GM21447 (cell line): ENCODE results near the gene NFATC1.

ENCODE experiments used
- ATAC-seq: cut with Tn5 transposase; IDR thresholded peaks from one replicate; pipeline ENCODE4 v1.9.1; 2021; ENCODE audit not compliant: unreplicated experiment

The NFATC1 gene

GRCh38 chr18:79546781-79547272 is 151.1 kb downstream of the NFATC1 start:
- ATAC-seq, result no peak

- no peak for ATAC-seq
Observed at GRCh38 chr18:79547413-79548076, 151.8 kb downstream of the NFATC1 start.

- no peak for ATAC-seq
Observed at GRCh38 chr18:79548077-79548450, 152.3 kb downstream of the NFATC1 start.

- no peak for ATAC-seq
Observed at GRCh38 chr18:79548621-79548985, 152.9 kb downstream of the NFATC1 start.

GRCh38 chr18:79548986-79549637 is 153.4 kb downstream of the NFATC1 start:
- no peak for ATAC-seq

- ATAC-seq, result no peak
Observed at GRCh38 chr18:79549638-79550000, 153.9 kb downstream of the NFATC1 start.

GRCh38 chr18:79552140-79552631 is 156.5 kb downstream of the NFATC1 start:
- ATAC-seq, result no peak

- ATAC-seq, result no peak
Observed at GRCh38 chr18:79552696-79553095, 157.0 kb downstream of the NFATC1 start.

GRCh38 chr18:79553154-79553553 is 157.4 kb downstream of the NFATC1 start:
- ATAC-seq, result no peak

- no peak for ATAC-seq
Observed at GRCh38 chr18:79553696-79554095, 158.0 kb downstream of the NFATC1 start.

- no peak for ATAC-seq
Observed at GRCh38 chr18:79554321-79554720, 158.6 kb downstream of the NFATC1 start.

GRCh38 chr18:79554945-79555645 is 159.4 kb downstream of the NFATC1 start:
- ATAC-seq, result no peak

GRCh38 chr18:79555885-79556284 is 160.2 kb downstream of the NFATC1 start:
- no peak for ATAC-seq

- ATAC-seq, result no peak
Observed at GRCh38 chr18:79556829-79557585, 161.3 kb downstream of the NFATC1 start.

- no peak for ATAC-seq
Observed at GRCh38 chr18:79558196-79558932, 162.6 kb downstream of the NFATC1 start.

GRCh38 chr18:79558933-79559416 is 163.2 kb downstream of the NFATC1 start:
- ATAC-seq, result no peak

- no peak for ATAC-seq
Observed at GRCh38 chr18:79559436-79559835, 163.7 kb downstream of the NFATC1 start.

GRCh38 chr18:79560042-79560860 is 164.5 kb downstream of the NFATC1 start:
- ATAC-seq, result no peak

GRCh38 chr18:79560861-79561210 is 165.1 kb downstream of the NFATC1 start:
- ATAC-seq, result no peak

- ATAC-seq, result no peak
Observed at GRCh38 chr18:79563949-79564348, 168.2 kb downstream of the NFATC1 start.
